Posterior cingulate gyrus (tissue), 11 donors: ENCODE data around the gene TRIM25.
A peak's percentile ranks its signal among the peaks of the same experiment; 100 is the strongest.
"Not testable (repeated sequence)": the region's sequence is repeated elsewhere in the genome, so short reads cannot be mapped to it uniquely, and the experiment has no call there.

ENCODE experiments used
- DNase-seq, 10 donors: peaks; one replicate each; pipeline versions ENCODE4 v3.0.0 to v3.0.0-alpha.2; 2020 to 2021; ENCODE audit warnings: mixed read lengths in 3 of 10
- intact Hi-C: fragments of 100-400 bp; cut with DNase I; formaldehyde crosslinking; loops from one replicate; pipeline ENCODE4 v1.15.1; 2023

The TRIM25 gene, protein sequence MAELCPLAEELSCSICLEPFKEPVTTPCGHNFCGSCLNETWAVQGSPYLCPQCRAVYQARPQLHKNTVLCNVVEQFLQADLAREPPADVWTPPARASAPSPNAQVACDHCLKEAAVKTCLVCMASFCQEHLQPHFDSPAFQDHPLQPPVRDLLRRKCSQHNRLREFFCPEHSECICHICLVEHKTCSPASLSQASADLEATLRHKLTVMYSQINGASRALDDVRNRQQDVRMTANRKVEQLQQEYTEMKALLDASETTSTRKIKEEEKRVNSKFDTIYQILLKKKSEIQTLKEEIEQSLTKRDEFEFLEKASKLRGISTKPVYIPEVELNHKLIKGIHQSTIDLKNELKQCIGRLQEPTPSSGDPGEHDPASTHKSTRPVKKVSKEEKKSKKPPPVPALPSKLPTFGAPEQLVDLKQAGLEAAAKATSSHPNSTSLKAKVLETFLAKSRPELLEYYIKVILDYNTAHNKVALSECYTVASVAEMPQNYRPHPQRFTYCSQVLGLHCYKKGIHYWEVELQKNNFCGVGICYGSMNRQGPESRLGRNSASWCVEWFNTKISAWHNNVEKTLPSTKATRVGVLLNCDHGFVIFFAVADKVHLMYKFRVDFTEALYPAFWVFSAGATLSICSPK

DNA sequence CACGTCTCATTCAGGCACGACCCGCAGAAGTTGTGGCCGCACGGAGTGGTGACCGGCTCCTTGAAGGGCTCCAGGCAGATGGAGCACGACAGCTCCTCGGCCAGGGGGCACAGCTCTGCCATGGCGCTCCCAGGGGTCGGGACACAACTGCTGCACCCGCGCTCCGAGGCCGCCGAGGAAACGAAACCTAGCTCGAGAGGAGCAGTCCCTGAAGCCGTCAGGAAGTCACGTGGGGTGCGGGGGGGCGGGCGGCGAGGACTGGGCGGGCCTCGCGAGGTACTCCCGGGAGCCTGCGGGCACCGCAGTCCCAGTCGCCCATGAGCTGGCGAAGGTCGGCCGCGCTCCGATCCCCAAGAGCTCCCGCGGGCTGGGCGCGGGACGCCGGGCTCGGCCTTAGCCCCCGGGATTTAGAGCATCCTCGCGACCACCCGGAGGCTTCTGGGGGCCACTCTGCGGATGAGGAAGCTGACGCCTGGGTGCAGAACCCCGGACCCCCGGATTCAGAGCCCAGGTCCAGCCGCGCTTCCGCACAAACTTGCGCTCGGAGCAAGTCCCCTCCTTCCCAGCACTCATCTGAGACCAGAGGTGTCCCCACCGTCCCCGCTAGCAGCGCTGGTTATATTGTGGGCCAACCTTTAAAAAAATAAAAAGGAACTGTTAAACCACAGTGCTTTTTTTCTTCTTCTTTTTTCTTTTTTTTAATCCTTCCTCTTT, at the start of gene TRIM25:
TSS of gene TRIM25 (minus strand) at position 183 of the 714 bp plus-strand sequence. CDS start at position 122, 61 bp downstream.
- DNase-seq, result peak; percentile 63 to 95 (median 80)
- intact Hi-C loops, result no loop called here

DNA sequence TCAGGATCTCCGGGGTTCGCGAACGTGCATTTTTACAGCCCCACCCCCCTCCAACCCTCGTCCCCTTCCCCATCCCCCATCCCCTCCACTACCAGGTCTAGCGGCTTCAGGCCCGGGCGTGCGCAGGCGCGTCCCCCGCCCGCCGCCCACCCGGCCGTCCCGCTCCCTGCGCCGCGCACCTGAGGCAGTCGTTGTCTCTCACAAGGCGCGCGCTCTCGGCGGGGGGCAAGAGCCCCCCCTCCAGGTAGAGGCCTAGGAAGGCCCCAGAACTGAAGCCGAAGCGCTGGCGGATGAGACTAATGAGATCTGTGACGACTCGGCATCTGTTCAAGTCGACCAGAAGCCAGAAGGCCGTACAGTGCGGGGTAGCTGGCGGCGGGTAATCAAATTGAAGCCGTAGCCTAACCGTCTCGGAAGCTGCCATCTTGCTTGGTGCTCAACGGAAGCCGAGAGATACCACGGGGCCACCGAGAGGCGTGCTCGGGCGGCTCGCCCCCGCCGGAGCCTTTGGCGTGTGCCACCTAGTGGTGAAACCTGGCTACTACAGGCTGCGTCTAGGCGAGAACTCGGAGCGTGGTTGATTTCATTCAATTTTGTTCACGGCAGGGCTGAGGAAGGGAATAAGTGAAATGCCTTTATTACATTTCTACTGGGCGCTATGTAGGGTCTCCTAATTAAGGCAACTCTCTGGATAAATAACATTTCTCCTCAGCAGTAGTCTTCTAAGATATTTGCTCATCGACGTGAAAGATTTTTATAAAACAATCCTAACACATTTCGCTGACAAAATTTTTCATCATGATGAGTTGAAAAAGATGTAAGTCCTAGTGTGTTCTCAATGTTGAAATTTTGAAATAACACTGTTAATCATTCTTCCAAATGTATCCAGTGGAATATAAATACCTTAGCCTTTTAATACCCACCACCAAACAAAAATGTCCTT, 47.0 kb upstream of the TRIM25 start, which contains the start of gene COIL:
TSS of gene COIL (minus strand) at position 455 of the 943 bp plus-strand sequence. CDS start at position 424, 31 bp downstream.
- intact Hi-C loops, result loop anchor here (5.0 kb wide), 1 partner anchor 129 kb away; the partner anchor contains the start of genes C17orf67 and DGKE
- peak; percentile 85 to 99 (median 95) for DNase-seq

DNA sequence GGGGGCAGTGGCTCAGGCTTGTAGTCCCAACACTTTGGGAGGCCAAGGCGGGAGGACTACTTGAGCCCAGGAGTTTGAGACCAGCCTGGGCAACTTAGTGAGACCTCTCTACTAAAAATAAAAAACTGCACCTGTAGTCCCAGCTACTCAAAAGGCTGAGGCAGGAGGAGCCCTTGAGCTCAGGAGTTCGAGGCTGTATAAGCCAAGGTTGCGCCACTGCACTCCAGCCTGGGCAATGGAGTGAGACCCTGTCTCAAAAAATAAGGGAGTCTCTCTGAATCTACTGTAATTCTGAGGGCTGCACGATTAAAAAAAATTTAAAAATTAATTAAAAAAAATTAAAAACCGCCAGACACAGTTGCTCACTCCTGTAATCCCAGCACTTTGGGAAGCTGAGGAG, 43.1 kb upstream of the TRIM25 start:
- DNase-seq, result peak in 1 of 10 donors; percentile 38
- intact Hi-C loops, result no loop called here

- no peak for DNase-seq
- intact Hi-C loops, result no loop called here
These were observed 35.7 kb upstream of the TRIM25 start for GRCh38 chr17:56949595-56949994.

GRCh38 chr17:56948491-56948890, 34.6 kb upstream of the TRIM25 start:
- intact Hi-C loops, result no loop called here
- no peak for DNase-seq

- no peak for DNase-seq
- intact Hi-C loops, result no loop called here
These were observed 33.9 kb upstream of the TRIM25 start for GRCh38 chr17:56947741-56948140.

GRCh38 chr17:56945938-56946505, 32.2 kb upstream of the TRIM25 start:
- intact Hi-C loops, result no loop called here
- no peak for DNase-seq

GRCh38 chr17:56943505-56944125, 29.8 kb upstream of the TRIM25 start:
- intact Hi-C loops, result no loop called here
- no peak for DNase-seq

- intact Hi-C loops, result loop anchor here (1.0 kb wide), 1 partner anchor 121 kb away; no protein-coding TSS in a partner anchor
- no peak for DNase-seq
These were observed 26.1 kb upstream of the TRIM25 start for GRCh38 chr17:56939869-56940484.

GRCh38 chr17:56938206-56938605, 24.4 kb upstream of the TRIM25 start:
- intact Hi-C loops, result not testable (repeated sequence)

DNA sequence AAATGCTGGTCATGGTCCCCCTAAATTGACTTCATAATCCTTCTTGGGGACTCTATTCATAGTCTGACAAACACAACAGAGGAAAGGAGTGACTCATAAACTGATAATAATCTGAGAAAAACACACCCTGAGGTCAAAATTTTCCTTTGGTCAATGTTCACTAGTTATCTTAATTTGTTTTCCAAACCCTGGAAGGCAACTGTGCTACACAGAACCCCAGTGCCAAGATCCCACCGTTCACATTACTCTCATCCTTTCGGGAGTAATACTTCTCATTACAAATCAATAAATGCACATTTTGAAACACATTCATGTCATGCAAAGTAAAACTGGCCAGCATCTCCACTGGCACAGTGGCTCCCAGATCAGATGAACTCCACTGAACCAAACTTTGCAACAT, 23.8 kb upstream of the TRIM25 start:
- DNase-seq, result no peak
- intact Hi-C loops, result no loop called here

More at GRCh38 chr17:56938206-56938605, 24.4 kb upstream of the TRIM25 start:
- not testable (repeated sequence) for DNase-seq

GRCh38 chr17:56936697-56937322, 23.0 kb upstream of the TRIM25 start:
- no peak for DNase-seq
- intact Hi-C loops, result no loop called here

GRCh38 chr17:56935461-56935860, 21.6 kb upstream of the TRIM25 start:
- no peak for DNase-seq
- intact Hi-C loops, result no loop called here

DNA sequence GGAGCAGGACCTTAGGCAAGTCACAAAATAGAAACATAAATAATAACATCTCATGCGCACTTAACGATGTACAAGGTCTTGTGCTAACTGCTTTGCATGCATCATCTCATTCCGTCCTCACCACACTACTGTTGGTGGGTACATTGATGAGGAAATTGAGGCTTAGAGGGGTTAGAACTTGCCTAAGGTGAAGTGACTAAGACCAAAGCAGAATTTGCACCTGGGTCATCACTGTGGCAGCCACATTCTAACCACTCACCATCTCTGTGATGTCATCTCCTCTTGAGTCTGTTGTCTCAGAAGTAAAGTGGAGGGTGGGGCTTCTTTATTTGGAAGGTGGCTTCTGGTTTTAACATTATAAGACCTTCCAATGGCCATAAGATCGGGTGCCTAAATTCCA, 20.4 kb upstream of the TRIM25 start:
- DNase-seq, result no peak
- intact Hi-C loops, result no loop called here

DNA sequence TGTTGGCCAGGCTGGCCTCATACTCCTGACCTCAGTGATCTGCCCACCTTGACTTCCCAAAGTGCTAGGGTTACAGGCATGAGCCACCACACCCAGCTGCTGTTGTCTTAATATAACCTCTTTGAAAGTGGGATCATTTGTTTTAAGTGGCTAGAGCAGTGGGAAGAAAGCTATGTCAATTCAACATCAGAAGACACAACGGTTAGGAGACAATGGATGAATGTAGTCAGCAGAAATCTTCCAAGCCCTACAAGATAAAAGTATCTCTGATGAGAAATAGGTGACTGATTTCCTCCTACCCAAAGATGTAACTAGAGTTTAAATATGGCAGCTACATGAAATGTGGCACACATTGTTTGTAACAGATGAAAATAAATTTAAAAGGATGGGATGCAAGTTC, 20.0 kb upstream of the TRIM25 start:
- DNase-seq, result no peak
- intact Hi-C loops, result no loop called here

GRCh38 chr17:56933151-56933745, 19.4 kb upstream of the TRIM25 start:
- no peak for DNase-seq
- intact Hi-C loops, result no loop called here

DNA sequence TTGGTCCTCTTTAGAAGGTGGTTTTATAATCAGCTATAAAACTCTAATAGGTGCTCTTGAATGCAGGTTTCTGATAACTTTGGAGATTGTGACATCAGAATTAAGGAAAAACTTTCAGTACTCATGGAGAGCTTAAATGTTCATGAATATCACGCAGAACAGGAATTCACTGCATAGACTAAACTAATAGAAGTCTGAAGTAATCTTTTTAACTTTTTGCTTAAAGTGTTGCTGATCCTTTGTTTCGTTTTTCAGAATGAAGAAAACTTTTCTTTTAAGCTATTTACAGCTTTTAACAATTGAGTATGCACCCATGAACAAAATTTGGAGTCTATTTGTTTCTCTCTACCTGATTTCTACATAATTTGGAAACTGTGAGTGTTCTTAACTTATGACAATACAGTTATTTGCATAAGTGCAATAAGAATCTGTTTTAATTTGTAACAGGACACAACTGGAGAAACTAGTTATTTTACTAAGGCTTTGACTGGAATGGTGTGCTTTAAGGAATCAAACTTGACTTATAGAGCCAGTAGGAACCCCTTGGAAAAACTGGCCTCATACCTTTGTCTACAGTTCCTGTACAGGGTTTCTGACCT, 17.0 kb upstream of the TRIM25 start:
- intact Hi-C loops, result no loop called here
- no peak for DNase-seq
